Endothelial cell of umbilical vein (primary cell): Measurements from ENCODE around the gene VCAN. TPM values are rescaled to one million over a fixed set of nuclear protein-coding genes. Genes with fewer than 3 reads are reported as not detected.

ENCODE experiments used
- BruUV-seq: library from RNA; stranded (reverse); fragments of 400-500 nt; replicated peaks from 2 replicates; lab custom pipeline; 2021; lab: Mats Ljungman, UMichigan
- CTCF ChIA-PET: fragments of 300-600, 350-600 bp; sonication (Branson Sonifier 250); formaldehyde crosslinking; loops from one replicate; lab custom pipeline; 2021; ENCODE audit warnings: antibody characterized with exemption, inconsistent platforms; lab: Charles Lee
- POLR2A ChIA-PET: fragments of 300-600, 350-600 bp; sonication (Branson Sonifier 250); formaldehyde crosslinking; loops from one replicate; lab custom pipeline; 2021; ENCODE audit warnings: antibody characterized with exemption, inconsistent platforms; lab: Charles Lee
- DNase-seq: peaks from one replicate; pipeline ENCODE4 v3.0.0-alpha.2; 2011; ENCODE audit warnings: low read depth, low spot score
- FAIRE-seq: peaks from 2 replicates; lab custom pipeline; 2011; peaks lifted over from hg19 to GRCh38; lab: Jason Lieb, UNC
- H2AFZ ChIP-seq: 2 replicates; pipeline ENCODE4 v1.6.0; 2012; ENCODE audit warnings: low read depth, low read length, control low read depth, inconsistent platforms
- H3K27ac ChIP-seq: 2 replicates; pipeline ENCODE4 v1.5.1; 2011; ENCODE audit warnings: low read depth, mild to moderate bottlenecking, control low read depth, low read length, moderate library complexity; ENCODE audit not compliant: insufficient read depth
- H3K27me3 ChIP-seq, 2 experiments: 2 replicates each; pipeline versions ENCODE4 v1.6.0 to v1.6.1; 2011; ENCODE audit warnings: low read length in 2 of 2, mixed read lengths in 1 of 2; ENCODE audit not compliant: control insufficient read depth in 2 of 2, insufficient read depth in 2 of 2
- H3K36me3 ChIP-seq, 2 experiments: 2 replicates in 1 of 2; 3 replicates in 1 of 2; pipeline ENCODE4 v1.5.1; 2011; ENCODE audit warnings: low read length in 2 of 2, mild to moderate bottlenecking in 1 of 2, moderate library complexity in 1 of 2; ENCODE audit not compliant: control insufficient read depth in 2 of 2, insufficient read depth in 2 of 2; ENCODE audit errors: extremely low read depth in 1 of 2
- H3K4me1 ChIP-seq: 3 replicates; pipeline ENCODE4 v1.5.1; 2011; ENCODE audit warnings: mild to moderate bottlenecking, low read length; ENCODE audit not compliant: control insufficient read depth, insufficient read depth; ENCODE audit errors: extremely low read depth
- H3K4me2 ChIP-seq: 2 replicates; pipeline ENCODE4 v1.6.1; 2011; ENCODE audit warnings: low read length, control low read depth, mixed read lengths; ENCODE audit not compliant: insufficient read depth
- H3K4me3 ChIP-seq, 3 experiments: fragments of 200-600 bp in 1 of 3; sonication (generic), shearing (Covaris generic) in 1 of 3; replicated peaks in 1 of 3; 2 replicates each; pipeline ENCODE4 v1.5.1; 2011 to 2016; ENCODE audit warnings: control low read depth in 3 of 3, low read length in 3 of 3, mild to moderate bottlenecking in 2 of 3, inconsistent platforms in 1 of 3, low read depth in 1 of 3, moderate library complexity in 1 of 3; ENCODE audit not compliant: insufficient read depth in 1 of 3
- H3K79me2 ChIP-seq: 2 replicates; pipeline ENCODE4 v1.6.0; 2012; ENCODE audit warnings: low read length, inconsistent platforms; ENCODE audit not compliant: control insufficient read depth, insufficient read depth
- H3K9ac ChIP-seq: replicated peaks from 2 replicates; pipeline ENCODE3; 2011; ENCODE audit warnings: low read length, control low read depth; ENCODE audit not compliant: insufficient read depth; ENCODE audit errors: extremely low read depth
- H3K9me1 ChIP-seq: replicated peaks from 3 replicates; pipeline ENCODE4 v1.6.0; 2011; ENCODE audit warnings: mild to moderate bottlenecking, low read length; ENCODE audit not compliant: control insufficient read depth, insufficient read depth; ENCODE audit errors: extremely low read depth
- H3K9me3 ChIP-seq: replicated peaks from 2 replicates; pipeline ENCODE4 v1.5.1; 2012; ENCODE audit warnings: low read length, inconsistent platforms; ENCODE audit not compliant: control insufficient read depth, insufficient read depth
- H4K20me1 ChIP-seq: replicated peaks from 2 replicates; pipeline ENCODE3; 2011; ENCODE audit warnings: mild to moderate bottlenecking, low read length; ENCODE audit not compliant: control insufficient read depth, insufficient read depth; ENCODE audit errors: extremely low read depth
- CTCF ChIP-seq, 2 donors: IDR thresholded peaks; 1 replicate in 1 of 2; 2 replicates in 1 of 2; pipeline ENCODE4 v1.5.1; 2011; ENCODE audit warnings: low read length in 2 of 2, mild to moderate bottlenecking in 2 of 2, moderate library complexity in 2 of 2, control low read depth in 1 of 2, inconsistent platforms in 1 of 2, low read depth in 1 of 2; ENCODE audit not compliant: insufficient read depth in 1 of 2; ENCODE audit errors: extremely low read depth in 1 of 2
- EZH2 ChIP-seq: IDR thresholded peaks from 2 replicates; pipeline ENCODE4 v1.6.1; 2012; ENCODE audit warnings: borderline replicate concordance, low read depth, mild to moderate bottlenecking, moderate library complexity, low read length, inconsistent platforms; ENCODE audit not compliant: severe bottlenecking
- FOS ChIP-seq: IDR thresholded peaks from 2 replicates; pipeline ENCODE4 v1.6.1; 2011; ENCODE audit warnings: mild to moderate bottlenecking, low read length, moderate library complexity, borderline replicate concordance; ENCODE audit not compliant: insufficient read depth
- GATA2 ChIP-seq: IDR thresholded peaks from 2 replicates; pipeline ENCODE4 v1.7.0; 2011; ENCODE audit warnings: low read depth, mild to moderate bottlenecking, moderate library complexity, mixed read lengths, low read length; ENCODE audit not compliant: insufficient read length, insufficient read depth
- JUN ChIP-seq: IDR thresholded peaks from 2 replicates; pipeline ENCODE4 v1.6.1; 2011; ENCODE audit warnings: borderline replicate concordance, low read depth; ENCODE audit not compliant: insufficient read length, insufficient read depth
- MAX ChIP-seq: IDR thresholded peaks from 2 replicates; pipeline ENCODE4 v1.6.1; 2011; ENCODE audit not compliant: insufficient read depth, insufficient read length
- MYC ChIP-seq: IDR thresholded peaks from one replicate; pipeline ENCODE4 v1.6.1; 2011; ENCODE audit warnings: mild to moderate bottlenecking, low read depth, low read length
- POLR2A ChIP-seq: IDR thresholded peaks from 2 replicates; pipeline ENCODE4 v1.6.1; 2012; ENCODE audit warnings: low read depth, mild to moderate bottlenecking, control low read depth, low read length
- POLR2AphosphoS5 ChIP-seq: IDR thresholded peaks from 2 replicates; pipeline ENCODE4 v1.6.1; 2012; ENCODE audit warnings: low read depth, mild to moderate bottlenecking, control low read depth, low read length, moderate library complexity; ENCODE audit not compliant: insufficient read depth
- dilution Hi-C: fragments of 300-500 bp; cut with MboI; formaldehyde crosslinking; loops from one replicate; pipeline ENCODE4 v1.15.0; 2019; ENCODE audit warnings: low sequenced_read_pairs; ENCODE audit not compliant: extremely low pct_ligation_motif_present
- intact Hi-C: fragments of 100-400 bp; cut with micrococcal nuclease; formaldehyde crosslinking; loops from one replicate; pipeline ENCODE4 v1.10.0; 2022
- polyA plus RNA-seq, 4 experiments: library from polyadenylated mRNA; depleted of rRNA in 3 of 4; stranded (reverse) in 3 of 4; unstranded in 1 of 4; fragments of >200 nt; gene quantifications; 2 replicates each; pipeline versions ENCODE4 v1.2.1 to v1.2.3, GENCODE V29; 2011 to 2012; ENCODE audit warnings: missing spikeins in 1 of 4
- total RNA-seq: library from RNA; stranded (reverse); gene quantifications from 2 replicates; pipeline ENCODE4 v1.2.3, GENCODE V29; 2021

VCAN gene
- total and polyA plus RNA-seq, 2 donors (not counting 3 experiments of a cell fraction or from before 2014, with no cell fraction given), result 0.35 to 1.2 TPM

DNA sequence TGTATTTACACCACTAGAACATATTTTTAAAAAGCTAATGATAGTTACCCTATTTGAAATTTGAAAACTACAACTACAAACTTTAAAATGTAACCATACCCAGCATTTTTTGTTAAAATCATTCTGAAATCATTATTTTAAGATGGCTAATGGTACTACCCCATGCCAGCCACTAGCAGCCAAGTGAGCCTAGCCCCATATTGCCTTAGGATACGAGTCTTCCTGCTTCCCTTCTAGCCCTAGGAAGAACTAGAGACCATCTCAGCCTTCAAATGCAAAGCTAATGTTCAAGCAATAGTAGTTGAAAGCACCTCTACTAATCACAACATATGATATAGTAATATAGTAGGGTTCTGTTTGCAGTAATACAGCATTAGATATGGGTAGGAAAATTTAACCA, 24.0 kb upstream of the VCAN start:
- TF ChIP-seq POLR2A, result no peak
- no peak for TF ChIP-seq POLR2AphosphoS5
- TF ChIP-seq FOS, result no peak
- no peak for TF ChIP-seq EZH2
- TF ChIP-seq MYC, result no peak
- TF ChIP-seq GATA2, result no peak
- no peak for TF ChIP-seq MAX
- TF ChIP-seq CTCF (IDR thresholded peaks at IDR 0.05; ENCODE audit: extremely low read depth in 1 of 2, insufficient read depth in 1 of 2, low read depth in 1 of 2, low read length in 2 of 2), result no peak
- no peak for TF ChIP-seq JUN
- Histone ChIP-seq H3K36me3 (no peaks in the 10 kb centered on the region), H3K4me3 (no peak overlapping the region), H3K9ac (no peak overlapping the region), H3K9me3 (no peaks in the 10 kb centered on the region), H3K27ac (no peak overlapping the region), H3K27me3 (peaks cover 4 to 5% of the 10 kb centered on the region in 2 experiments), H3K9me1 (no peaks in the 10 kb centered on the region), H3K79me2 (no peaks in the 10 kb centered on the region), H3K4me2 (no peak overlapping the region), H4K20me1 (no peaks in the 10 kb centered on the region), H3K4me1 (peaks cover 8% of the 10 kb centered on the region), H2AFZ (no peak overlapping the region)
- CTCF ChIA-PET, result interaction anchor here (0.9 to 3.3 kb wide), 3 partner anchors 9 to 161 kb away, joined by 3 to 13 read pairs (median 3); no protein-coding TSS in a partner anchor
- DNase-seq, result no peak
- POLR2A ChIA-PET, result no interaction called here
- no TSS peak for BruUV-seq
- intact Hi-C loops (no loop called here), dilution Hi-C loops (no loop called here)
- FAIRE-seq, result no peak
